PC-9 (cell line): ENCODE data around the gene FAM131B. TPM values are rescaled to one million over a fixed set of nuclear protein-coding genes. Genes with fewer than 3 reads are reported as not detected.

ENCODE experiments used
- Bru-seq: library from RNA; stranded (reverse); fragments of 400-500 nt; gene quantifications from one replicate; lab custom pipeline; 2021; lab: Mats Ljungman, UMichigan
- BruChase-seq, 2 experiments: library from RNA; stranded (reverse); fragments of 400-500 nt; gene quantifications; one replicate each; lab custom pipeline; 2021; lab: Mats Ljungman, UMichigan
- BruUV-seq: library from RNA; stranded (reverse); fragments of 400-500 nt; replicated peaks from 2 replicates; lab custom pipeline; 2021; lab: Mats Ljungman, UMichigan
- CTCF ChIA-PET: fragments of 300-600 bp; sonication (Branson Sonifier 250); formaldehyde crosslinking; loops from one replicate; lab custom pipeline; 2022; ENCODE audit warnings: antibody characterized with exemption; lab: Charles Lee
- POLR2A ChIA-PET: fragments of 300-600 bp; sonication (Branson Sonifier 250); formaldehyde crosslinking; loops from one replicate; lab custom pipeline; 2022; ENCODE audit warnings: antibody characterized with exemption; ENCODE audit not compliant: unreplicated experiment; lab: Charles Lee
- DNase-seq, 2 experiments: peaks; one replicate each; pipeline versions ENCODE4 v3.0.0 to v3.0.0-alpha.2; 2015 to 2022; ENCODE audit warnings: mixed read lengths in 1 of 2
- H2AFZ ChIP-seq: fragments of 200-600 bp; sonication (generic); 2 replicates; pipeline ENCODE4 v1.8.1; 2017; ENCODE audit warnings: antibody characterized with exemption
- H3F3A ChIP-seq: fragments of 200-600 bp; sonication (generic); 2 replicates; pipeline ENCODE4 v1.8.1; 2017; ENCODE audit warnings: antibody characterized with exemption, mild to moderate bottlenecking, low read depth; ENCODE audit not compliant: insufficient read depth
- H3K27ac ChIP-seq: fragments of 200-600 bp; sonication (generic); 2 replicates; pipeline ENCODE4 v1.6.1; 2016; ENCODE audit warnings: mixed run types
- H3K27me3 ChIP-seq: fragments of 200-600 bp; sonication (generic); 2 replicates; pipeline ENCODE4 v1.6.1; 2016; ENCODE audit warnings: low read depth, mixed run types; ENCODE audit not compliant: insufficient read depth
- H3K36me3 ChIP-seq: fragments of 200-600 bp; sonication (generic); 2 replicates; pipeline ENCODE4 v1.6.1; 2016; ENCODE audit warnings: low read depth, mixed run types
- H3K4me1 ChIP-seq: fragments of 200-600 bp; sonication (generic); replicated peaks from 2 replicates; pipeline ENCODE4 v1.6.1; 2016; ENCODE audit warnings: mixed run types; ENCODE audit not compliant: insufficient read depth
- H3K4me2 ChIP-seq: fragments of 200-600 bp; sonication (generic); 2 replicates; pipeline ENCODE4 v1.6.1; 2017; ENCODE audit warnings: mixed run types
- H3K4me3 ChIP-seq: fragments of 200-600 bp; sonication (generic); 2 replicates; pipeline ENCODE4 v1.6.1; 2016; ENCODE audit warnings: mixed run types
- H3K79me2 ChIP-seq: fragments of 200-600 bp; sonication (generic); 2 replicates; pipeline ENCODE4 v1.6.1; 2017; ENCODE audit warnings: low read depth, mixed run types
- H3K9me2 ChIP-seq: fragments of 200-600 bp; sonication (generic); 2 replicates; pipeline ENCODE4 v1.8.1; 2017; ENCODE audit warnings: mild to moderate bottlenecking; ENCODE audit not compliant: insufficient read depth
- H3K9me3 ChIP-seq: fragments of 200-600 bp; sonication (generic); 2 replicates; pipeline ENCODE4 v1.8.1; 2016; ENCODE audit warnings: low read depth; ENCODE audit not compliant: insufficient read depth
- H4K20me1 ChIP-seq: fragments of 200-600 bp; sonication (generic); 2 replicates; pipeline ENCODE4 v1.8.1; 2017; ENCODE audit not compliant: insufficient read depth
- CTCF ChIP-seq: fragments of 200-600 bp; sonication (generic); conservative IDR thresholded peaks from 2 replicates; pipeline ENCODE4 v1.6.1; 2017; ENCODE audit warnings: mixed run types, antibody characterized with exemption, mild to moderate bottlenecking, moderate library complexity
- EZH2 ChIP-seq: fragments of 200-600 bp; sonication (generic); IDR thresholded peaks from 2 replicates; pipeline ENCODE4 v1.8.0; 2017; ENCODE audit warnings: antibody characterized with exemption, low read depth
- intact Hi-C: fragments of 100-400 bp; cut with micrococcal nuclease; formaldehyde crosslinking; loops from one replicate; pipeline ENCODE4 v1.10.0; 2022; ENCODE audit not compliant: unreplicated experiment
- long read RNA-seq: library from polyadenylated mRNA; stranded (forward); transcript quantifications from one replicate; pipeline ENCODE4 v2.0.0, GENCODE V29; 2022
- total RNA-seq: library from RNA; stranded (reverse); gene quantifications from 2 replicates; pipeline ENCODE4 v1.2.3, GENCODE V29; 2021

FAM131B gene
- total RNA-seq (0.65 and 0.80 TPM in 2 replicates), Bru-seq, nascent RNA (percentile 16 among the genes with signal in this experiment), BruChase-seq, experiment 1, labeled RNA remaining after a 2-hour chase (percentile 30 among the genes with signal in this experiment), BruChase-seq, experiment 2, labeled RNA remaining after a 6-hour chase (percentile 39 among the genes with signal in this experiment)
- long read RNA-seq, partial matches to known transcripts, result 0 of 1 reads
- long read RNA-seq, other reads (novel, unspliced or antisense), result 1 of 1 reads

DNA sequence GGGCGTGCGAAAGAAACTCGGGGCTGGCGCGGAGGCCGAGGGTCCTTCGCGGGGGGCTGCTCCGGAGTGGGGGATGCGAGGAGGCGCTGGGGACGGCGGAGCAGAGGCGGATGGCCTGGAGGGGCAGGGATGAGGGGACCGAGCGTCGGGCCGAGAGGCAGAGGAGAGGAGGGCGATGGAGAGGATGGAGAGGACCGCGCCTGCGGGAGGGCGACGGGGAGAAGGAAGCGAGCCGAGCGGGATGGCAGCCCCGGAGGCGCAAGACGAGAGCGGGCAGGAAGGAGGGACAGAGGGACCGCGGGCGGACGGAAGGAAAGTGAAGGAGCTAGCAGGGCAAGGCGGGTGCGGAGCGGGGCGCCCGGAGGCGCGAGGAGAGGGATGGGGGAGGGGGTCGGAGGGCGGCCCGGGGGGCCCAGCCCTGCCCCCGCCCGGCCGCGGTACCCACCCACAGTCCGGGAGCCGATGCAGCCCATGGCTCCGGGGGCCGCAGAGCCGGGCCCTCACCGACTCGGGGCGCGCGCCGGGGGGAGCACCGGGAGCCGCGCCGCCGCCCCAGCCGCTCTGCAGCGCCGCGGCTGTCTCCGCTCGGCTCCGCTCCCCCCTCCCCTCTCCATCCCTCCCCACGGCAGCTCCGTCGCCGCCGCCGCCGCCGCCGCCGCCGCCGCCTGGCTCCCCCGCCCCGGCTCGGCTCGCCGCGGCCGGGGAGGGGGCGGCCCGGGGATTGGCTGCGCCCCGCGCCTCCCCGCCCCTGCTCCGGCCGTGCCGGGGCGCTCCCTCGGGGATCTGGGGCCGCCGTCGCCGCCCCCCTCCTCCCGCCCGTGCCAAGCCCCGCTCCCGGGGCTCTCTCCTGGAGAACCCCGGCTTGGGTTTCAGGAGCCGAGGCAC lies at the start of gene FAM131B:
TSS of gene FAM131B (minus strand) at position 583 of the 885 bp plus-strand sequence. CDS start at position 473, 110 bp downstream.
- POLR2A ChIA-PET, result interaction anchor here (0.6 kb wide), 1 partner anchor 903 kb away, joined by 4 read pairs; no protein-coding TSS in a partner anchor
- Histone ChIP-seq H3F3A (peaks cover 13% of the 10 kb centered on the region; the same call in 1 of the 2 replicates), H4K20me1 (no peaks in the 10 kb centered on the region), H3K9me3 (no peaks in the 10 kb centered on the region), H3K4me2 (peak within 1 kb of the TSS; percentile 94), H3K9me2 (no peaks in the 10 kb centered on the region), H3K27me3 (peaks cover 60% of the 10 kb centered on the region), H3K4me3 (peak within 1 kb of the TSS; percentile 76), H2AFZ (peak within 1 kb of the TSS; percentile 80), H3K36me3 (no peaks in the 10 kb centered on the region), H3K27ac (no peak within 1 kb of the TSS), H3K4me1 (peaks cover 11% of the 10 kb centered on the region), H3K79me2 (no peaks in the 10 kb centered on the region)
- DNase-seq, result no peak
- BruUV-seq, result no TSS peak
- TF ChIP-seq CTCF, result no peak
- TF ChIP-seq EZH2, result peak; percentile 97
- CTCF ChIA-PET, result interaction anchor here (0.7 kb wide), 1 partner anchor 17 kb away, joined by 9 read pairs; no protein-coding TSS in a partner anchor
- intact Hi-C loops, result no loop called here

- intact Hi-C loops, result no loop called here
- CTCF ChIA-PET, result no interaction called here
Observed at GRCh38 chr7:143411976-143412708, 49.6 kb upstream of the FAM131B start.

More at GRCh38 chr7:143411976-143412708, 49.6 kb upstream of the FAM131B start:
- H4K20me1 ChIP-seq, result no peaks in the 10 kb centered on the region
- TF ChIP-seq CTCF (no peak), EZH2 (no peak)
- no TSS peak for BruUV-seq
- H3K27ac ChIP-seq, result no peak overlapping the region
- POLR2A ChIA-PET, result interaction anchor here (0.7 kb wide), 1 partner anchor 171 kb away, joined by 4 read pairs; no protein-coding TSS in a partner anchor
- H3K9me2 ChIP-seq, result no peaks in the 10 kb centered on the region
- H3K4me3 ChIP-seq, result no peak overlapping the region
- no peak overlapping the region for H2AFZ ChIP-seq
- H3K79me2 ChIP-seq, result peaks cover 11% of the 10 kb centered on the region
- no peak overlapping the region for H3K4me2 ChIP-seq
- no peaks in the 10 kb centered on the region for H3K27me3 ChIP-seq
- H3K36me3 ChIP-seq, result no peaks in the 10 kb centered on the region
- DNase-seq, result no peak
- H3K4me1 ChIP-seq, result peaks cover 21% of the 10 kb centered on the region
- no peaks in the 10 kb centered on the region for H3K9me3 ChIP-seq
- peaks cover 4% of the 10 kb centered on the region; the same call in 1 of the 2 replicates for H3F3A ChIP-seq
